Measurements from ENCODE around the gene SGCD. TPM values are rescaled to one million over a fixed set of nuclear protein-coding genes. Genes with fewer than 3 reads are reported as not detected.

The SGCD gene
- total and polyA plus RNA-seq, 11 donors, result 17.4 to 150 (median 76.9) TPM

- TF ChIP-seq CTCF (IDR thresholded peaks at IDR 0.05) (no peak), POLR2A (IDR thresholded peaks at IDR 0.05) (no peak)
- Histone ChIP-seq H3K36me3 (no peaks in the 10 kb centered on the region), H3K4me1 (peaks cover 0 to 25% (median 0%) of the 10 kb centered on the region in 12 donors), H3K27ac (no peak overlapping the region), H3K4me3 (no peak overlapping the region), H3K27me3 (no peaks in the 10 kb centered on the region), H3K9me3 (no peaks in the 10 kb centered on the region)
- 66 to 77% (median 74%) methylated on average over 4 of the region's 4 CpGs for WGBS, 4 donors
- intact Hi-C loops (cut with DNase I), result no loop called here
- ATAC-seq, result no peak
- DNase-seq, result no peak
These were observed 389.8 kb downstream of the SGCD start for GRCh38 chr5:156716591-156717380.

- intact Hi-C loops (cut with DNase I), result no loop called here
- Histone ChIP-seq H3K9me3 (no peaks in the 10 kb centered on the region), H3K4me3 (no peak overlapping the region), H3K36me3 (no peaks in the 10 kb centered on the region), H3K27me3 (no peaks in the 10 kb centered on the region), H3K4me1 (peaks cover 0 to 31% (median 0%) of the 10 kb centered on the region in 12 donors), H3K27ac (no peak overlapping the region)
- 65 to 85% (median 70%) methylated on average over 1 of the region's 1 CpG for WGBS, 4 donors
- DNase-seq, result no peak
- TF ChIP-seq CTCF (IDR thresholded peaks at IDR 0.05) (no peak), POLR2A (IDR thresholded peaks at IDR 0.05) (no peak)
- ATAC-seq, result no peak
These were observed 392.0 kb downstream of the SGCD start for GRCh38 chr5:156718985-156719384.

GRCh38 chr5:156722358-156722757 is 395.4 kb downstream of the SGCD start:
- no peaks in the 10 kb centered on the region for H3K36me3 ChIP-seq
- H3K9me3 ChIP-seq, result no peaks in the 10 kb centered on the region
- H3K27me3 ChIP-seq, result no peaks in the 10 kb centered on the region
- intact Hi-C loops (cut with DNase I), result no loop called here
- TF ChIP-seq POLR2A (IDR thresholded peaks at IDR 0.05) (no peak), CTCF (IDR thresholded peaks at IDR 0.05) (no peak)
- H3K27ac ChIP-seq, result peak overlapping the region in 7 of 12 donors; percentile 1 to 51 (median 17)
- H3K4me3 ChIP-seq, result no peak overlapping the region
- ATAC-seq, result peak; percentile 38 to 68 (median 47)
- no peak for DNase-seq
- H3K4me1 ChIP-seq, result peaks cover 0 to 21% (median 0%) of the 10 kb centered on the region in 12 donors

GRCh38 chr5:156735477-156735876 is 408.5 kb downstream of the SGCD start:
- Histone ChIP-seq H3K36me3 (no peaks in the 10 kb centered on the region), H3K4me3 (no peak overlapping the region), H3K27ac (no peak overlapping the region), H3K4me1 (peaks cover 0 to 23% (median 0%) of the 10 kb centered on the region in 12 donors), H3K9me3 (no peaks in the 10 kb centered on the region), H3K27me3 (no peaks in the 10 kb centered on the region)
- peak in 1 of 4 donors; percentile 32 for ATAC-seq
- no peak for DNase-seq
- no peak for TF ChIP-seq CTCF (IDR thresholded peaks at IDR 0.05)
- TF ChIP-seq POLR2A (IDR thresholded peaks at IDR 0.05), result no peak
- intact Hi-C loops (cut with DNase I), result no loop called here
- 71 to 81% (median 77%) methylated on average over 1 to 3 of the region's 3 CpGs for WGBS, 4 donors

Measured in heart left ventricle (tissue), 16 donors.